Natural killer cell (primary cell): Measurements from ENCODE around the gene WDR46. TPM values are rescaled to one million over a fixed set of nuclear protein-coding genes. Genes with fewer than 3 reads are reported as not detected.

ENCODE experiments used
- ATAC-seq, 3 donors: fragments of 150-1000 bp in 2 of 3; fragments of 200-7000 bp in 1 of 3; cut with Tn5 transposase; 1 replicate in 1 of 3; 2 replicates in 2 of 3; pipeline ENCODE4 v1.10.0; 2021; ENCODE audit warnings: mild to moderate bottlenecking in 2 of 3, moderate library complexity in 2 of 3
- DNase-seq, 2 donors: peaks; one replicate each; pipeline versions ENCODE4 v3.0.0 to v3.0.0-alpha.2; 2013 to 2021; ENCODE audit warnings: mixed read lengths in 1 of 2
- H3K27ac ChIP-seq: one replicate; pipeline ENCODE4 v1.5.1; 2013; ENCODE audit warnings: mild to moderate bottlenecking, low read length
- H3K27me3 ChIP-seq: one replicate; pipeline ENCODE4 v1.6.1; 2013; ENCODE audit warnings: low read length; ENCODE audit not compliant: control insufficient read depth, insufficient read depth
- H3K36me3 ChIP-seq: one replicate; pipeline ENCODE4 v1.6.1; 2013; ENCODE audit warnings: low read length; ENCODE audit not compliant: control insufficient read depth, insufficient read depth
- H3K4me1 ChIP-seq: one replicate; pipeline ENCODE4 v1.6.1; 2013; ENCODE audit warnings: low read length; ENCODE audit not compliant: control insufficient read depth, insufficient read depth
- H3K4me3 ChIP-seq: one replicate; pipeline ENCODE4 v1.5.1; 2013; ENCODE audit warnings: low read length
- H3K9me3 ChIP-seq: one replicate; pipeline ENCODE4 v1.6.1; 2013; ENCODE audit warnings: low read length; ENCODE audit not compliant: control insufficient read depth, insufficient read depth
- H3K27ac Mint-ChIP-seq, 2 donors: one replicate each; pipeline ENCODE4 v1.8.0; 2022; ENCODE audit warnings: mild to moderate bottlenecking in 2 of 2, mixed read lengths in 2 of 2, moderate library complexity in 1 of 2
- H3K27me3 Mint-ChIP-seq, 2 donors: one replicate each; pipeline ENCODE4 v1.8.0; 2022; ENCODE audit warnings: low read depth in 2 of 2, mixed read lengths in 2 of 2
- H3K36me3 Mint-ChIP-seq: one replicate; pipeline ENCODE4 v1.8.0; 2022; ENCODE audit warnings: mixed read lengths
- H3K4me1 Mint-ChIP-seq, 2 donors: one replicate each; pipeline ENCODE4 v1.8.0; 2022; ENCODE audit warnings: mixed read lengths in 2 of 2
- H3K4me3 Mint-ChIP-seq: one replicate; pipeline ENCODE4 v1.8.0; 2022; ENCODE audit warnings: mild to moderate bottlenecking, moderate library complexity, mixed read lengths
- H3K9me3 Mint-ChIP-seq, 2 donors: one replicate each; pipeline ENCODE4 v1.8.0; 2022; ENCODE audit warnings: mixed read lengths in 2 of 2
- CTCF ChIP-seq: fragments of 200-600 bp; IDR thresholded peaks from one replicate; pipeline ENCODE4 v1.8.0; 2022; ENCODE audit warnings: antibody characterized with exemption
- WGBS: methylation state at CpG from one replicate; pipeline ENCODE4 v1.1.7; 2013; ENCODE audit warnings: missing lambda C conversion rate; ENCODE audit not compliant: insufficient coverage; 5-methylcytosine and 5-hydroxymethylcytosine counted together
- intact Hi-C: fragments of 100-400 bp; cut with micrococcal nuclease; formaldehyde crosslinking; loops from one replicate; pipeline ENCODE4 v1.14.2; 2022
- total RNA-seq, 4 donors: library from RNA; stranded (reverse); fragments of 120-200 nt in 1 of 4; gene quantifications; one replicate each; pipeline versions ENCODE4 v1.2.3 to v1.2.4, GENCODE V29; 2013 to 2022

The WDR46 gene
- total RNA-seq, 3 donors from 2014 or later (not counting 1 experiment from before 2014, with no cell fraction given), result 33.6 to 56.3 (median 47.0) TPM

DNA sequence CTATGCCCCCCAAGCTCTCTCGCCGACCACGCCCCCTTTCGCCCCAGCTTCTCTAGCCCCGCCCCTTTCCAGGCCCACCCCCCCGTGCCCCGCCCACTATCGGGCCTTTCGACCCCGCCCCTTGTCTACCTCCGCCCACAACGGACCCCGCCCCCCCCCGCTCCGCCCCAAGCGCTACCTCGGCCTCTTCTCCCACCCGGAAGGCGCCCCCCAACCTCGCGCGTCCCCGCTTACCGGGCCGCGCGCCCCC is 28.3 kb upstream of the WDR46 start:
- peak overlapping the region; percentile 98 to 99 for H3K27ac Mint-ChIP-seq
- no peak overlapping the region for H3K4me3 ChIP-seq
- peaks cover 25% of the 10 kb centered on the region for H3K36me3 Mint-ChIP-seq
- no peak for TF ChIP-seq CTCF
- no peaks in the 10 kb centered on the region for H3K9me3 ChIP-seq
- H3K27me3 Mint-ChIP-seq, result no peaks in the 10 kb centered on the region
- no peaks in the 10 kb centered on the region for H3K27me3 ChIP-seq
- peaks cover 78% of the 10 kb centered on the region for H3K4me1 ChIP-seq
- peaks cover 57 to 93% of the 10 kb centered on the region in 2 donors for H3K4me1 Mint-ChIP-seq
- no peaks in the 10 kb centered on the region for H3K9me3 Mint-ChIP-seq
- intact Hi-C loops, result no loop called here
- H3K36me3 ChIP-seq, result peaks cover 38% of the 10 kb centered on the region
- under 1% methylated on average over 15 of the region's 27 CpGs for WGBS
- peak overlapping the region; percentile 97 for H3K4me3 Mint-ChIP-seq
- ATAC-seq (peak in 1 of 3 donors; percentile 2), DNase-seq (no peak)
- H3K27ac ChIP-seq, result peak overlapping the region; percentile 55

- ATAC-seq (no peak), DNase-seq (peak in 1 of 2 donors; percentile 53)
- Mint-ChIP-seq H3K27ac (peak overlapping the region; percentile 98 to 99), H3K4me3 (peak overlapping the region; percentile 97), H3K9me3 (no peaks in the 10 kb centered on the region), H3K27me3 (no peaks in the 10 kb centered on the region), H3K36me3 (peaks cover 25% of the 10 kb centered on the region), H3K4me1 (peaks cover 56 to 93% of the 10 kb centered on the region in 2 donors)
- no peaks in the 10 kb centered on the region for H3K27me3 ChIP-seq
- 85% methylated on average over 14 of the region's 19 CpGs for WGBS
- H3K9me3 ChIP-seq, result no peaks in the 10 kb centered on the region
- no peak overlapping the region for H3K4me3 ChIP-seq
- peak overlapping the region; percentile 55 for H3K27ac ChIP-seq
- peaks cover 38% of the 10 kb centered on the region for H3K36me3 ChIP-seq
- TF ChIP-seq CTCF, result no peak
- peaks cover 80% of the 10 kb centered on the region for H3K4me1 ChIP-seq
- intact Hi-C loops, result no loop called here
Measured at GRCh38 chr6:33316603-33317418, 27.8 kb upstream of the WDR46 start.

DNA sequence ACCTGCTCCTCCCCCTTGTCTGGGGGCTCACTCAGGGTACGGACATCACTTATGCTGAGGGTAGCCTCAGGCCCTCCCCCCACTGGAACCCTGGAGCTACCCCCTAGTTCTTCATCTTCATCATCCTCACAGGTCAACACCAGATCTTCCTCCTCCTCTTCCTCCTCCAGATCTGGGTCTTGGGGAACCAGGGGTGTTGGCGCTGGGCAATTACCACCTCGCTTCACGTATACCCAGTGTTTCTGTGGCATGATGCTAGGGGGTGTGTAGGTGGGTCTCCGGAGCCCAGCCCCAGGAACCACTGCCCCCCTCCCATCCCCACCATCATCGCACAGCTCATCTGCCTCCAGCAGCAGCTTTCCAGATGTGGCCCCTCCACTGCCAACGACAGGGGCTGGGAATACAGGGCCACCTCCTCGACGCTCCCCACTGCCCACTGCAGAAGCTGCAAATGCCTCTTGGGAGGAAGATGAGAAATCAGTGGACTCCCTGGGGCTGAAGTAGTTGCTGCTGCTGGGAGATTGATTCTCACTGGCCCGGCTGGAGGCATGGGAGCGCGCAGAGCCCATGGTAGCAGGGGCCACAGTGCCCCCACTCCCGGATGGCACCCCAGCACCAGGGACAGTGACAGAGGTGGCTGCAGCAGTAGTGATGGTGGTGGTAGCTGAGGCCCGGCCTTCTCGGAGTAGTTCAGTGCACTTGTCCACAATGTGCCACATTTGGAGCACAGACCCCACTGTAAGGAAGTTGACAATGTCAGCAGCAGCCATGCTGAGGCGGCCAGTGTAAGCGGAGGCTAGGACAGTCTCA is 27.0 kb upstream of the WDR46 start:
- Histone ChIP-seq H3K9me3 (no peaks in the 10 kb centered on the region), H3K36me3 (peaks cover 35% of the 10 kb centered on the region), H3K27me3 (no peaks in the 10 kb centered on the region), H3K4me1 (peaks cover 78% of the 10 kb centered on the region), H3K4me3 (no peak overlapping the region), H3K27ac (peak overlapping the region; percentile 98)
- peak overlapping the region; percentile 97 for H3K4me3 Mint-ChIP-seq
- ATAC-seq, result no peak
- intact Hi-C loops, result no loop called here
- no peaks in the 10 kb centered on the region for H3K9me3 Mint-ChIP-seq
- no peaks in the 10 kb centered on the region for H3K27me3 Mint-ChIP-seq
- H3K4me1 Mint-ChIP-seq, result peaks cover 57 to 91% of the 10 kb centered on the region in 2 donors
- TF ChIP-seq CTCF, result no peak
- H3K36me3 Mint-ChIP-seq, result peaks cover 25% of the 10 kb centered on the region
- peak overlapping the region; percentile 98 to 99 for H3K27ac Mint-ChIP-seq
- no peak for DNase-seq
- WGBS, result 94% methylated on average over 13 of the region's 17 CpGs
